NCI-H345 (cell line): Measurements from ENCODE around the gene NRG2.

Source experiments
- DNase-seq: peaks from one replicate; lab custom pipeline; 2025; lab: John Stamatoyannopoulos, UW

The NRG2 gene

GRCh38 chr5:139812836-139813805 is 230.0 kb downstream of the NRG2 start:
- DNase-seq = no peak

DNA sequence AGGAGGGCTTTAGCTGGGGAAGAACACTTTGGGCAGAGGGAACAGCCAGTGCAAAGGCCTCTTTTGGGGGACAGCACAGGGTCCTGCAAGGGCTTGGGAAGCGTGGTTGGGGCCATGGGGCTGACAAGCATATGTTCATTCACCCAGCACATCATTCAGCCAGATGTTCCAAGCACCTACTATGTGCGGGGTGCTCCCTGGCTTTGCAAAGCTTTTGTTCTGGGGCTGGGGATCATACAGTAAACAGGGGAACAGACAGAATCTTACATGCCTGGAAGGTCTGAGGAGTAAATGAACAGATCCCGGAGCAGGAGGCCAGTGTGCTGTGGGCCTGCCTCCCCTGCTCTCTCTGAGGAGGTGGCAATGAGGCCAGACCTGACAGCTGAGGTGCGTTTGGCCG is 230.8 kb downstream of the NRG2 start:
- no peak for DNase-seq

GRCh38 chr5:139811274-139811607 is 231.9 kb downstream of the NRG2 start:
- DNase-seq = no peak

- DNase-seq = no peak
Observed at GRCh38 chr5:139810341-139811273, 232.5 kb downstream of the NRG2 start.

GRCh38 chr5:139809331-139809810 is 233.7 kb downstream of the NRG2 start:
- no peak for DNase-seq

GRCh38 chr5:139808481-139809330 is 234.4 kb downstream of the NRG2 start:
- no peak for DNase-seq

- no peak for DNase-seq
Observed at GRCh38 chr5:139807647-139808030, 235.5 kb downstream of the NRG2 start.

DNA sequence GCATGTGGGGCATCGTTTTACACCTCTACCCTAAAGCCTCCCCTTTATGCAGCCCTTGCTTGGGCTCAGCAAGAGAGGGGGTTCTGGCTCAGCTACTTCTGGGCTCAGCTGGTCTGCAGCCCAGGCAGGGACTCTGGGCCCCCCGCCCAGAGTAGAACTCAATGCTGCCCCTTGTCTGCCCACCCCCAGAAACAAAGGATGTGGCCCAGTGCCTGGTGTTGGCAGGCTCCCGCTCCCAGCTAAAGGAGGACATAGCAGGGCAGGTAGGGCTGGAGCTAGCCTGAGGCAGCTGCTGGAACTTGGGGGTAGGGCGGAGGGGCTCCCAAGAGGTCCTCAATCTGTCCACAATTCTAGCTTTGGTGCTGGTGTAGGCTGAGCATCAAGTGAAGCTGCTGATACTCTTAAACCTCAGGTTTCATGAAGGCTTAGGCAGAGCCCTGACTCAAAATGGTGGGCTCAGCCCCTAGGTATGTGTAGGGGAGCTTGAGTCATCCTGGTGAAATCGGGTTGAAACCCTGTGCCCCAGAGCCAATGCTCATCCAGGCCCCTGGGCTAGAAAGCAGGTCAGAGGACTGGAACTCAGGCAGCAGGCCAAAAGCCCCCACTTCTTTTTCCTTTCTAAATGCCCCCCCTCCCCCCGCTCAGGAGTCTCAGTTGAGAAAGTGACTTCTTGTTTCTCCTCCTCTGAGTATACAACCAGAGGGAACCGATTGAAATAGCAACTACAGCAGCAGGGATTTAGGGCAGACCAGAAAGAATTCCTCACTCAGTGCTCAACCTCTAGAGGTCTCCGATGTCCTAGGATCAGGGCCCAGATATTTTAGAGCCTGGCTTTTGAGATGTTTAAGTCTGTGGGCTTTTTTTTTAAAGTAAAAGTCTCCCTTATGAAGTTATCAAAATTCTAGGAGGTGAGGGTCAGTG is 236.1 kb downstream of the NRG2 start:
- DNase-seq = no peak

DNA sequence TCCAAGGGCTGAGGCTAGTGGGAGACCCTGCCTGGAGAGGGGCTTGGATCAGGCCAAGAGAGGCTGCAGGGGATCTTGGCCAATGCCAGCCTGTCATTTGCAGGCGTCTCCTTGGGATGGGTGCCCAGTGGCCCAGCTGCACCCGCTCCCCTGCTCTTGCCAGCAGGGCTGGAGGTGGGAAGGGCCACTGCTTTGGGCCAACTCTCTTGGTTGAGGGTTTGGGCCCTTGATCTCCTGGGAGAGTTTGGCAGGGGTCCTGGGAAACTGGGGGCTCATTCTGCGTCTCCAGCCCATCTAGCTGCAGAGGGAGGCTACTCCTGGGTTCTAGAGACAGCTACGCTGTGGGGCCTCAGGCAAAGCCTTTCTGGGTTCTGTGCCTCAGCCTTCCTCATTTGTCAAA is 237.0 kb downstream of the NRG2 start:
- DNase-seq = no peak

DNA sequence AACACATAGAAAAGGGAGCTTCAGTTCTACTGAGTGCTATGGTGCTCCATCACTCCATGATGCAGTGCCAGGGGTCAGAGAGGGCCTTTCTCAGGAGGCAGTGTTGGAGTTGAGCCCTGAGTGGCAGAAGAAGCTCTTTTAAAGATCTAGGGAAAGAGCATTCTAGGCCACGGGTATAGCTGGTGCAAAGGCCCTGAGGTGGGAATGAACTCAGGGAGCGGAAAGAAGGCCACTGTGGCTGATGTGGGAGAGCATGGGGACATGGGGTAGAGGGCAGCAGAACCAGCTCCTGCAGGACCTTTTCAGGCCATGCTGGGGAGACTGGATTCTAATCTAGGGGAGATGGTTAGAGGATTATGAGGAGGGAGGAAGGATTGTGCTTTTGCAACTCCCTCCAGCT is 237.6 kb downstream of the NRG2 start:
- DNase-seq = no peak

DNA sequence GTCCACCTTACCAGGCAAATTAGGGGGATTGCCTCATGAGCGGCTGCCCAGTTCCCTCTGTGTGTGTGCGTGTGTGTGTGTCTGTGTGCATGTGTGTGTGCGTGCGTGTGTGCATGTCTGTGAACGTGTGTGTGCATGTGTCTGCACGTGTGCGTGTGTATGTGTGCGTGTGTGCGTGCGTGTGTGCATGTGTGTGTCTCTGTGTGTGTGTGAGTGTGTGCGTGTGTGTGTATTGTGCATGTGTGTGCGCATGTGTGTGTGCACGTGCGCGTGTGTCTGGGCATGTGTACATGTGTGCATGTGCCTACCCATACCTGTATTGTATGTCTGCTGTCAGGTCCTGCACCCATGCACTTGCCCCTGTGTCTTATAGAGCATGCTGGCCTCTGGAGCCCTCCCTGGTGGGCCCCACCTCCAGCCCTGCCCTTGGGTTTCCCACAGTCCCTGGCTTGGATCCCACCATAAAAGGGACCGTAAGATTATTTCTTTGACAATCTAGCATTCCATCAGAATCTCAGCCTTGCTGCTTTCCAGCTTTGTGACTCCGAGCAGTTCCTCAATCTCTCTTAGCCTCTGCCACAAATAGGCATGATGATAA is 238.2 kb downstream of the NRG2 start:
- no peak for DNase-seq

GRCh38 chr5:139803978-139804377 is 239.1 kb downstream of the NRG2 start:
- DNase-seq = no peak

DNA sequence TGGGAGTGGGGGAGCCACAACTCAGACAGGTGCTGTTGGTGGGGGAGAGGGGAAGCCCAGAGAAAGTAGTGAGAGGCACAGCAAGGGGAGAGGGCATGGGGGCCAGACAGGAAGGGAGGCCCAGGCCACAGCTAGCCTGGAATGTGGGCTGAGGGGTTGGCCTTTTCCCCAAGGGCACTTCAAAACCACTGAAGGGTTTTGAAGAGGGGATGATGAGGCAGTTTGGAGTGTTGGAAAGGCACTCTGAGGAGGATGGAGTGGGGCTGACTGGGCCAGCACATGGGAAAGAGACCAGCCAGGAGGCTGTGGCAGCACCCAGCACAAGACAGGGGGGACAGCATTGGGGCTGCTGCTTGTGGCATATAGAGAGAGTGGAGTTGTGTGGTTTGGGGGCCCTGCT is 243.7 kb downstream of the NRG2 start:
- DNase-seq = no peak

GRCh38 chr5:139798883-139799282 is 244.2 kb downstream of the NRG2 start:
- DNase-seq = no peak

- no peak for DNase-seq
Observed at GRCh38 chr5:139797856-139798510, 245.1 kb downstream of the NRG2 start.

- DNase-seq = no peak
Observed at GRCh38 chr5:139797335-139797734, 245.8 kb downstream of the NRG2 start.
